Ureter (tissue), 1 donor: ENCODE data around the gene STEAP1B. TPM values are rescaled to one million over a fixed set of nuclear protein-coding genes. Genes with fewer than 3 reads are reported as not detected.
"Not testable (repeated sequence)": the region's sequence is repeated elsewhere in the genome, so short reads cannot be mapped to it uniquely, and the experiment has no call there.

Experiments
- DNase-seq: peaks from one replicate; pipeline ENCODE4 v3.0.0-alpha.2; 2020; ENCODE audit warnings: low spot score
- total RNA-seq: library from RNA; stranded (reverse); gene quantifications from one replicate; pipeline ENCODE4 v1.2.4, GENCODE V29; 2023
- donor health status: DM: yes; HTN: yes; CAD: no.

The STEAP1B gene
- total RNA-seq, 1 donor from 2014 or later, result 0.73 TPM

DNA sequence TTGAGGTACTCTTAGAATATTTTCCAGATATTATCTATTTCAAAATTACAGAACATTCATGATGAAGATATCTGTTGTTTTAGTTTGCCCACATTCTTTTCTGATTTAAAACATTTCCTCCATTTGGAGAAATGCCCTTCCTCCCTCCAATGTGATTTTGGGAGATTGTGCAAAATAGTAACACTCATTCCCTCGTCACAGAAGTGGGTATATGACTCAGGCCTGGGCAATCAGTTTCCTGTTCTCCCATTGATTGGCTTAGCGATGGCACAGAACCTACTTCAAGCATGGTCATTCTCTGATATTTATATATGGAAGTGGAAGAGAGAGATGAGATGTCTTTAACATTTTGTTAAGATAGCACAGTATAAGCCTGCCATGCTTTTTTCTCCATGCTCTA lies 3.1 kb downstream of the STEAP1B start:
- not testable (repeated sequence) for DNase-seq

DNA sequence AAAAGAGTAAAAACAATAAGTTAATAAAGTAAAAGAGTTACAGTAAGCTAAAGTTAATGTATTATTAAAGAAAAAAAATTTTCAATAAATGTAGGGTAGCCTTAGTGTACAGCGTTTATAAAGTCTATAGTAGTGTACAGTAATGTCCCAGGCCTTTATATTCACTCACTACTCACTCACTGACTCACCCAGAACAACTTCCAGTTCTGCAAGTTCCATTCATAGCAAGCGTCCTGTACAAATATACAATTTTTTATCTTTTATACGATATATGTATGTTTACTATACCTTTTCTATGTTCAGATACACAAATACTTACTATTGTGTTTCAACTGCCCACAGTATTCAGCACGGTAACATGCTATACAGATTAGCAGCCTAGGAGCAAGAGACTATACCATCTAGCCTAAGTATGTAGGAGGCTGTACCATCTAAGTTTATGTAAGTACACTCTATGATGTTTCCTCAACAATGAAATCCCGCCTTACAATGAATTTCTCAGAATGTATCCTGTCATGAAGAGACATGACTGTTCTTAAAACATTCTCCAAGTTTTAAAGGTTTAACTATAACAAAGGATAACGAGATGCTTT lies 3.6 kb downstream of the STEAP1B start:
- DNase-seq, result not testable (repeated sequence)

DNA sequence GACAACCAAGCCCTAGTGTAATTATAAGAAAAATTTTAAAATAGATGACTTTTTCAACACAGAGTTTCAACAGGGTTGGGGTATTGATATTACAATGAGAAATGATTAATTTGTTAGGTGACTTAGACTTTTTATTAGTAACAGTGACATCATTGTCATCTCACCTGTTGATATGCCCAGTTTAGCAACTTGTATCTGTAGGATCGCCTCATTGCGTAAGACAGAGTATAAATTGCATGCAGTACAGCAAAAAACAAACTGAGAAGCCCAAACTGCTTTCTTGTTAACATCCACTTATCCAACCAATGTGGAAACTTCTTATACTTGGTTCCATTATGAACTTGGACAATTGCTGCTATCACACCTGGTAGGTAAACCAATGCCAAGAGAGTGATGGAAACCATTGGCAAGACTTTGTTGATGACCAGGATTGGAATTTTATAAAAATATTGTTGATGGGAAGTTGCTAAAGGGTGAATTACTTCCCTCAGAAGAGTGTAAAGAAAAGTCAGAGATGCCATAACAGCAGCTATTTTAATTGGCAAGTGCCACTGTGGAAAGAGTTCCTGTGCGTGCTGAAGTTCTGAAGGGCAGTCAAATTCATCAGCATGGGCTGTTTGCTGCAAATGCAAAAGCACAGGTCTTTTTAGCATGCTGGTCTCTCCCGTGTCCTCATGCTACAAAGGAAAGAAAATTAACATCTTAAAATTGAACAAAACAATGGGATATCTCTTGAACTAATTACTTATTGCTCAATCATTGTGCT lies 6.6 kb downstream of the STEAP1B start:
- DNase-seq, result not testable (repeated sequence)

DNA sequence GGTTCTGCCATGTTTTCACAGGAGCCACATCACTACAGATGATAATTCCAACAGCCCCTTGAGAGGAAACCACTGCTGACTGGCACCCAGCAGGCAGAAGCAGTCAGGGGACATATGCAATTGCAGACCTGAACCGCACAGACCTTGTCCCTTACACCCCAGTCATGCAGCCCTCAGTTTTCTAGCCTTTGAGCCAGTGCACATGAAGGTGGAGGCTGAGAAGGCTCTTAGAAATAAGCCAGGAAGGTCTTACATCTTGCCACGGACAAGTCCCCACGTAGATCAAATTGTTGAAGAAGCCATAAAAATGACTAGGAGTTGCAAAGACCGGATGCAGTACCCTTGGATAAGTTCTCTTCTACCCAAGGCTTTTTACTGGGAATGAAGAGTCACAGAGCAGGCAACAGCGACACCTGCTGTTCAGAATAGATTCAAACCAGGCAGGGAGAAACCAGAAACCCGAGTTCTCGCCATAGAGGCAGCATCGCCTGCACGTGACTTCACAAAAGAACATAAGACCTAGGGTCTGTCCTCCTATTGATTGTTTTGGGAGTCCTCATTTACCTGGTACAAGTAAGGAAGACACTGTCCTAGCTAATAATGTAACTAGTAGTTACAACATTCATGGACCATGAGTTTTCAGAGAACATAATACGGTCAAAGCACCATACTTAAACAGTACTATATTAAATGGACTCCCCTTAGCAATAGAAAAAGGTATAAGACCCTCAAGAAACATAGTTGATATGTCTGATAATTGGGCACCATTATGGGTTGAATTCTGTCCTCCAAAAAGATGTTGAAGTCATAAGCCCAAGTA lies 11.1 kb downstream of the STEAP1B start:
- DNase-seq, result peak; percentile 78

DNA sequence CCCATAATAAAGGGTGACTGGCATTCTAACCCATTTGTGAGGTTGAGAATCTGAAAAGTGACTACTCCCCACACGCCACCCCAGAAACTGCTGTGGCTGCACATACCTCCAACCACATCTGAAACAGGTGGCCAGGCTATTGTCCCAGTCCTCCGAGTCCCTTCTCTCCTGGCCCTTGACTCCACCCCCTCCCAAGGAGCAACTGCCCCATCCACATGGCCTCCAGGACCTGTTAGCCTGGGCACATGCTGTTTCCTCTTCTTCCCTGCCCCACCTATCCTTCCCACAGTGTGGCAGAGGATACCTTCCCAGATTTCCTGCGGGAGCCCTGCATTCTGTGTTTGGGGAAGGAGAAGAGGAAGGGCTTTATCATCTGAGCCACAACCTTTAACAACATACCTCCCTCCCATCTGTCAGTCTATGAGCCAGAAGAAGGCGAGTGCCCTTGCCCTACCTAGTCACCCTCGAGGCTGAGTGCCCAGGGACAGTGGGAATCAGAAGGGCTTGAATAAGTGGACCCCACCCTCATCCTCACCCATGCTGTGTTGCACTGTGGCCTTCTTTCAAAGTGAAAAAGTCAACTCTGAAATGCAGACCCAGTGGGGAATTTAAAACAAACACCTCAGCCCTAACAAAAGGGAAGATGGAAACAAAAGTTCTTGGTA lies 11.9 kb downstream of the STEAP1B start:
- no peak for DNase-seq

DNA sequence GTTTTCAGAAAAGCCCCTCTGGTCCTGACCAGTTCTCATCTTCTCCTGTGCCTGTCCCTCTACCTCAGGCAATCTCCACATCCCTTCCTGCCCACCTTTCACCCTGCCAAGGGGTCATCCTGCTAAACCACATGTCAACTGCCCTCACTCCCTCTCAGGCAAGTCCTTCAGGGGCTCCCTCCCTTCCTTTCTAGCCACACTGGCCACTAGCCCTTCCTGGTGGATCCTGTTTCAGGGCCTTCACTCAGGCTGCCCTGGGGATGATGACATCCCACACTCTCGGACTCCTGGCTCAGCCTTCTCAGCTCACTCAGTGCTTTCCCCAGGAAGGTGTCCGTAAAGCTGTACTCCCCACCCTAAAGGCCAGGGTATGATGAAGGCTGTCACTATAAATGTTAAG lies 13.4 kb downstream of the STEAP1B start:
- DNase-seq, result no peak

DNA sequence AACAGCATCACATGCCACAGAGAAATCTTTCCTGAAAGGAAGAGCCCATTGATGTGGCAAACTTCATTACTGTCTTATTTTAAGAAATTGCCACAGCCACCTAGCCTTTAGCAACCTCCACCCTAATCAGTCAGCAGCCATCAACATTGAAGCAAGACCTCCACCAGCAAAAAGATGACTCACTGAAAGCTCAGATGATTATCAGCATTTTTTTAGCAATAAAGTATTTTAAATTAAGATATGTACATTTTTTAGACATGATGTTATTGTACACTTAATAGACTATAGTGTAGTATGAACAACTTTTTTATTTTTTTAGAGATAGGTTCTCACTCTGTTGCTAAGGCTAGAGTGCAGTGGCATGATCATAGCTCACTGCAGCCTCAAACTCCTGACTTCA lies 14.8 kb downstream of the STEAP1B start:
- no peak for DNase-seq

DNA sequence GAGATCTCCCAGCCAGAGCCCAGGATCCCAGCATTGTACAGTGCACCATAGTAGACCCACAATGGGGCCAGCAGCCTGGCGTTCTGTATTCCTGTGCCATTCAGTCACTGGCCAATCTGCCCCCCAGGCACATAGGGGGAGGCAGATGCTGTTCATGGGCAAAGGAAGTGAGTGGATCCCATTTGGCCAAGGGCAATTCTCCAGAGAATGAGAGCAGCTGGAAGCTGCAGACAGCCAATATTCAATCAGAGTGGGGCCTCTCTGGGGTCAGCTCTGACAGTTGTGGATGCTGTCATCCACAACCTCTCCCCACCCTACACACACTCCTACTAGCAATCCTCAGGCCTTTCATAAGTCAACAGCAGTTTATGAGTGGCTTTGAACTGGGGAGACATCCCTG lies 17.5 kb downstream of the STEAP1B start:
- no peak for DNase-seq

DNA sequence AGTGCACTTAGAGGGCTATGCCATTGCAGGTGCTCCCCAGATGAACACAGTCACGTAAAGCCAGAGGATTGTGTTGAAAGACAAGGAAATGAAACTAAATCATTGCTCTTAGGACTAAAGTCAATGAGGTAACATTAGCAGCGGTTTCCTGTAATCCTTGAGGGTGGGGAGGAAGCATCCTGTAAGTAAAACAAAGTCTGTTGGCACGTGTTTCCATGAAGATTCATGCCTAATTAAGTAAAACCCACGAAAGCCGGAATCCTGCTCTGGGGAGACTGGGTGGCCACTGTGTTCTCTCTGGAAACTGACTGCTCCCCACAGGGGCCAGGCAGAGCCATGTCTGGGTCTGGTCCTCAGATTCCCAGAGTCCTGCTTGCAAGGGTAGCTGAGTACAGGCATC lies 18.3 kb downstream of the STEAP1B start:
- no peak for DNase-seq

DNA sequence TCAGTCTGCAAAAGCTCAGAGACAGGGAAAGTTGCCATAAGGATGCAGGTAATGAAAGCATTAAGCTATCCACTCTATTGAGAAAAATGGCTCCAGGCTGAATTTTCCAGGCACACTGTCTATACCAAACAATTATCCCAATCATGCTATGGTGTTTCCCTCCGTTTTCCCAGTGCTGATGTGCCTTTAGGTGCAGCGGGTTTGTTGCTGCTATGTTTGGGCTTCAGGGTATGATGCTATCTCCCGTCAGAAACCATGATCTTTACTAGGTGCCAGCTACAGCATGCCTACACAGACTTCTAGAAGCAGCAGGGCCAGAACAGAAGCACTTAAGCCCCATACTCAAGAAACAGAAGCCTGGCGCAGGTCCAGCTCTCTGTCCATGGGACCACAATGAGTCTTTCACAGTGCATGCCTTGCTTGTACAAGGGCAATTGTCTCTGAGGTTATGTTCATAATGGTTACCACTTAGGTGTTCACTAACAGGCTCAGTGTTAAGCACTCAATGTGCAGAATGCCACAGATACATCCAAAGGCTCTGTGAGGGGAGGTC lies 19.4 kb downstream of the STEAP1B start:
- DNase-seq, result no peak

DNA sequence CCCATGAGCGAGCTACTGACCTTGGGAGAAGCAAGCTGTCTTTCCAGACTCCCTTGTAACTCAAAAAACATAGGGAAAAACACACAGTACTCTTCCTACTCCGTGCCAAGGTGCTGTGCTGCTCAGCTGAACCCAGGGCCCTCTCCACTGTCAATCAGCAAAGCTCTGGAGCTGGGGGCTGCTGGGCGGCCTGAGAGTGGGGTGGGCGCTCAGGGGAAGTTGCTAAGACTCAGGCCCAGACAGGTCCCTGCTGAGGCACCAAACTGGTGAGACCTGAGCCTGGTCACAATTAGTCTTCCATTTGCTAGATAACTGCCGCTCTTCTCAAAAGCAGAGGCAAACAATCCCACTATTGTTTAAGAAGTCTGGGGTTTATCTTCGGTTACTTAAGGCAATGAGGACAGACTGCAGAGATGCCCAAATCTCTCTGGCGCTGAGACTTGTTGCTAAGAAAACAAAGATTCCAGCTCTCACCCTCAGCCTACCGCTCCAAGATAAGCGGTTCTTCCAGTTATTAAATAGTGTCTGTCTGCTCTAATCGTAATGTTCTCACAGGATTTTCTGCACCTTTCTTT lies 22.0 kb downstream of the STEAP1B start:
- no peak for DNase-seq

DNA sequence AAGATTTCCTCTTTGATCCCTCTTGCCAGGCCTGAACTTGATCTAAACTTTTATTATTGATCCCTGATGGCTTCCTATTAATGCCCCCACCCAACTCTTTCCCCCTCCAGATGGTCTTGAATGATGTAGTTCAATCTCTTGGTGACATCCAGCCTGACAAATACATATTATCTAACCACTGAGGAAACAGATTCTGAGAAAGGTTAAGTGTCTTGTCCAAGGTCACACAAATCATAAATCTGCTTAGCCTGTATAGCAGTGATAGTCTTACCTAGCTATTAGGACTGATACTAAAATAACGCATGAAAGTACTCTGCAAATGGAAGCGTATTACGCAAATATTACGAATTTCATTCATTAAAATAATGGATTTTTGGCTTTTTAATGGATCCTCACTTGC lies 22.7 kb downstream of the STEAP1B start:
- DNase-seq, result no peak

DNA sequence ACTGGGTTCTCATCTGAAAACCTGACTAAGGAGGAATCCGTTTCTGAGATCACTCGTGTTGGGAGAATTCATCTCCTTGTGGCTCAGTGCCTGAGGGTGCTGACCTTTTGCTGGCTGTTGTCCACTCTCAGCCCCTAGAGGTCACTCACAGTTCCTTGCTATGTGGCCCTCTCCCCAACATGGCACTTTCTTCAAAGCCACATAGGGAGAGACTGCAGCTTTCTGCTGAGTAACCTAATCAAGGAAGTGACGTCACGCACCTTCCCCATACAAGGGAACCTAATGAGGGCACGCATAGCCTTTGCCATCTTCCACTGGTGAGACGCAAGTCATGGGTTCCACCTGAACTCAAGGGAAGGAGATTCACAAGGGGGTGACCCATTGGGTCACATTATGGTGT lies 23.2 kb downstream of the STEAP1B start:
- no peak for DNase-seq

DNA sequence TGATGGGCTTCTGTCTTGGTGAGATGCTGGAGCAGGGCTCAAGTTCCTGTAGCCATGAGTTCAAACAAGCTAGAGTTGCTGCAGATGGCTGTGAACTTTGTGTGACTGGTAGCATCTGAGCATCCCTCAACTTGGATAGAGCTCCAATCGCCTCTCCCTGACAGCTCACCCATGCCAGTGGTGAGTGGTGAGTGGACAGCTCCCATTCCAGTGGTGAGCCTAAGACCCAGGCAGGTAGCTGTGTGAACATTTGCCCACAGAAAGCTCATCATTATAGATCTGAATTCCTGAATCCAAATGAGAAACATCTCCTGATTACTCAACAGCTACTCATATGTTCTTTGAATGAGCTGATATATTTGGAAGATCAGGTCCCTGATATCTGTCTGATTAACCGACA lies 25.3 kb downstream of the STEAP1B start:
- no peak for DNase-seq

DNA sequence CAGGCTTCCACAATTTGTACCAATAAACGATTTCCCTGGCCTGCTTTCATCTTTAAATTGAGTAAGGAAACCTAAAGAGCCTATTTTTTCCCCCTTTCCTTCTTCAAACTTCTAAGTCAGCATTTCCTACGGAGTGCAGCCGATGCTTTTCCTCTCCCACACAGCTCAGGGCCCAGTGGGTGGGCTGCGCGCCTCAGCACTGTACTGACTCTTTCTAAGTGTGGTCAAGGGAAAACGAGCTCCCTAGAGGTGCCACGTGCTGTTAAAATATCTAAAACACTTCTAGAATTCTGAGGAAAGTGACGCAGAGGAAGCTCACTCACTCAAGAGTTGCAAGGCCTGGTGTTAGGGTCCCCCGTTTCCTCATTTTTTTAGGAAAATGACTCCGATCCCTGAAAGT lies 29.0 kb downstream of the STEAP1B start:
- DNase-seq, result no peak

DNA sequence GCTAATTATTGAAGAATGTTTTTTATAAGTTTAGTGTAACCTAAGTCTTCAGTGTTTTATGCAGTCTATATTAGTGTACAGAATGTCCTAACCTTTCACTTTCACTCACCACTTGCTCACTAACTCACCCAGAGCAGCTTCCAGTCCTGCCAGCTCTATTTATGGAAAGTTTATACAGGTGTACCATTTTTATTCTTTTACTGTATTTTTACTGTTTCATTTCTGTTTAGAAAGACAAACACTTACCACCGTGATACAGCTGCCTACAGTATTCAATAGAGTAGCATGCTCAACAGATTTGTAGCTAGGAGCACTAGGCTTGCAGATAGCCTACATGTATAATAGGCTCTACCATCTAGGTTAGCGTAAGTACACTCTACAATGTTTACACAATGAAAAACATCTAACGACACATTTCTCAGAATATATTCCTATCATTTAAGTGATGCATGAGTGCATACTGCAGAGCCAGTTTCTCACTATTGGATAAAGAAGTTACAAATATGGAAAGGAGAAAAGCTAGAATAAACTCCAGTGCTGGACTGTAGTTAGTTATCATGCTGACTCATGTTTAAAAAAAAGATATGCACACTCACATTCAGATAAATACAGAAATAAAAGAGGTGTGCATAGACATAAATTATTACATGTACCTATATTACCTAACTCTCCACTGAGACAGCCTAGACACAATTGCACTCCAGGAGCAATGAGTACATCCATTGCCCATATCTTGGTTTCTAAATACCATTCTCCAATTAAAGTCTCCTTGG lies 30.4 kb downstream of the STEAP1B start:
- no peak for DNase-seq

DNA sequence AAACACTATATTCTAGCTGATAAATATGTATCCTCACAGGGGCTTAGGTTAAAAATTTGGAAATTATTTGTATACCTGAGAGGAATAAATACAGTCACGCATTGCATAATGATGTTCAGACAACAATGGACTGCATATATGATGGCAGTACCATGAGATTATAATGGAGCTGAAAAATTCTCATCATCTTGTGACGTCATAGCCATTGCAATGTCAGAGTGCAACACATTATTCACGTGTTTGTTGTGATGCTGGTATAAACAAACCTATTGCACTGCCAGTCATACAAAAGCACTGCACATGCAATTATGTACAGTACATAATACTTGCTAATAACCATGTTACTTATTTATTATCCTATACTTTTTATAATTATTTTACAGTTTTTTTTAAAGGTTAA lies 31.4 kb downstream of the STEAP1B start:
- no peak for DNase-seq

DNA sequence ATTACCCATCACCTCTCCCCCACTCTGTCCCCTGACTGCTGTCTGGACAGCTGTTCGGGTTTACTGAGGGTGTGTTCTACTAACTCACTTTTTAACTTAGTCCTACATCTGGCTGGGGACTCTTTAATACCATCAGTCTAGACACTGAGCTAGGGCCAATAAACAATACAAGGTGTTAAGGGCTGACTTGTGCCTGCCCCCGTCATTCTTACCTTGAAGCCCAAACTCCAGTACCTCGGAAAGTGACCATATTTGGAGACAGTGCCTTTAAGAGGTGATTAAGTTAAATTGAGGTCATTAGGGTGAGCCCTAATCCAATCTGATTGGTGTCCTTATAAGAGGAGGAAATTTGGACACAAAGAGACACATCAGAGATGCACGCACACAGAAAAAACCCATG lies 35.7 kb downstream of the STEAP1B start:
- no peak for DNase-seq

DNA sequence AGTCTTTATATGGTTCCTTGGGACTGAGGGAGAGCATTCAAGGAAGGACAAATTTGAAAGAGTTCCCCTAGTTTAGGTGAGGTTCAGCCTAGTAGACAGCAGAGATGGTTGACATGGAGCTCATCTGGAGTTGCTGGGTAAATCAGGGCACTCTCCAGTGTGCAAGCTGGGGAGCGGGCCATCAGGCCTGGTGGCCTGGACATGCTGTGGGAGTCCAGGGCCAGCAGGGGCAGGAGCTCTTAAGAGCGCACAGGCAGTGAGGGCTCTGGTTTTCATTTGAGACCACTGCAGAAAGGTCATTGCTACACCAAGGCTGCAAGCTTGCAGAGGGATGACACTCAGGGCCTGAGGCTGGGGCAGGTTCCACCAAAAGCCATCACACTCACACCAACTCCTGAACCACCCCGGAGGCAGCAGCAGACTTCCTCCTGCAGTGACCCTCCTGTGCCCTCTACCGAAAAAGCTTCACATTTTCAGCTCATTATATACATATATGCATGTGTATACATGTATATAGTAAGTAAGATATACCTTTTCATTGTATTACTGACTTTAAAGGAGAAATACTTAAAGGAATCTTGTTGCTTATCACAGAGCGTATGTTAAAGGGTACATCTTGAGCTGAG lies 39.5 kb downstream of the STEAP1B start:
- no peak for DNase-seq

DNA sequence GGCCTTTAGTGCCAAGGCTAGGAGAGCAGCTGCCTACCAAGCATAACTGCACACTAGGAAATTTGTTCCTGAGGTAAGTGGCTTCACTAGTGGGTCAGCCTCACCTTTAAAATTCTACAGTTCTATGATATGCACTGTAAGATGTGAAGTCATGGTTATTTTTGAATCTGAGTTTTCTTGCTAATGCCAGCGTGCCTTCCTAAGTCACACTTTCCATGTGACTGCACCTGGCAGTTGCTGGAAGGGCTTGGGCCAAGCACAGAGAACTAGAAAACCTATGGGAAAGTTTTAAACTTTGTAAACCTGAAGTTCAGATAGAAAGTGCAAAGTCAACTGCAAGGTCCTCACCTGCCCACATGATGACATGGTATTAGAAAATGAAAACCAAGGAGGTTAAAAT lies 42.5 kb downstream of the STEAP1B start:
- no peak for DNase-seq
